CD4-positive, alpha-beta T cell treated with Interleukin-6 at 100 ng/mL for 8 hours (primary cell): Measurements from ENCODE around the gene RIPOR3.
"Not testable (repeated sequence)": the region's sequence is repeated elsewhere in the genome, so short reads cannot be mapped to it uniquely, and the experiment has no call there.

Experiments used
- DNase-seq: peaks from one replicate; pipeline ENCODE4 v3.0.0-alpha.2; 2020; ENCODE audit warnings: mixed read lengths, low spot score

RIPOR3 gene

DNA sequence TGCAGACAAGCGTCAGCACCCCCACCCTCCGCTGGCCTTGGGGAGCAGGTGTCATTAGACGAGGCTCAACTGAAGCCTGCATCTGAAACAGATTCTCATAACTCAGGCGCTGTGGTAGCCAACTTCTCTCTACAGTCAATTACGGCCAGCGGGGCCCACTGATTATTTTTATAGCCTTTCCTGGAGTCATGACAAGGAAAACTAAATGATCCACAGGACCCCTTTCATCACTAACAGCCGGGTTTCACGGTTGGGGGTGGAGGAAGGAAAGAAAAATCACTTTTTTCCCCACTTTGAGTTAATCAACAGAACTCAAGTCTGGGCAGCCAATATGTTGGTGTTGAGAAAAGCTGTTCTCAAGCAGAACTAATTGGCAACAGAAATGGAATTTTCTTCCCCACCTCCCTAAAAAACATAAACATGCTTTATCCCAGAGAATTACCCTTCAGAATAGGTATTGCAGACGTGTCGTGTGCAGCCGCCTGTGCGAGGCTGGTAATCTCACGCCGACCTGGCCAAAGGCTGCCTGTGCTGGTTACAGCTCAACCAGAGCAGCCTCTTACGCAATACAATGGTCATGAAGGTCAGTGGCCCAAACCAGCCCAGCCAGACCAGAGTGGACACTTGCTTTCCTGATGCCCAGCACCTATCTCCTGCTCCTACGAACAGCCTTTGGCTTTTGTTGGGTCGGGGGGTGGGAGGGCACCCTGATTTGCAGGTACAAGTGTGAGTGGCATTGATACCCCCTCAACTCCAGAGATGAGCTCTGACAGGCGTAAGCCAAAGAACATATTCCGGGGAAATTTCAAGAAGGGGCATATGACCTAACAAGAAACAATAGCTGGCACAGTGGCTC lies 11.0 kb downstream of the RIPOR3 start:
- DNase-seq: no peak

- no peak for DNase-seq
These were observed 11.6 kb downstream of the RIPOR3 start for GRCh38 chr20:50679753-50680104.

- no peak for DNase-seq
These were observed 13.0 kb downstream of the RIPOR3 start for GRCh38 chr20:50678169-50678898.

DNA sequence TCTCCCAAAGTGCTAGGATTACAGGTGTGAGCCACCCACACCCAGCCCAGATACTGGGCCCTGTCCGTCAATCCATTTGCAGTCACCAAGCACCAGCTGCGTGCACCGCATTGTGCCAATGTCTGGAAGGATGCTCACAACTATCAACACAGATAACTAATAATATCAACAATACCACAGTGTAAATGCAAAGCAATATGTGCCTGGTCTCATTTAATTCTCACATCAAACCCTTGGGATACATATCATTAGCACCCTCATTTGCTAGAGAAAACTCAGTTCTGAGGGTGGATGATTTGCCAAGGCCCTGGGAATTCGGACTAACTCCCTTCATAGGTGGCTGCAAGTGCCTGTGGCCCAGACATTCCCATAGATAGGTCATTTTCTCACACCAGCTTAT lies 14.5 kb downstream of the RIPOR3 start:
- no peak for DNase-seq

GRCh38 chr20:50676377-50676731 lies 15.0 kb downstream of the RIPOR3 start:
- not testable (repeated sequence) for DNase-seq

- DNase-seq: no peak
These were observed 15.5 kb downstream of the RIPOR3 start for GRCh38 chr20:50675671-50676376.

DNA sequence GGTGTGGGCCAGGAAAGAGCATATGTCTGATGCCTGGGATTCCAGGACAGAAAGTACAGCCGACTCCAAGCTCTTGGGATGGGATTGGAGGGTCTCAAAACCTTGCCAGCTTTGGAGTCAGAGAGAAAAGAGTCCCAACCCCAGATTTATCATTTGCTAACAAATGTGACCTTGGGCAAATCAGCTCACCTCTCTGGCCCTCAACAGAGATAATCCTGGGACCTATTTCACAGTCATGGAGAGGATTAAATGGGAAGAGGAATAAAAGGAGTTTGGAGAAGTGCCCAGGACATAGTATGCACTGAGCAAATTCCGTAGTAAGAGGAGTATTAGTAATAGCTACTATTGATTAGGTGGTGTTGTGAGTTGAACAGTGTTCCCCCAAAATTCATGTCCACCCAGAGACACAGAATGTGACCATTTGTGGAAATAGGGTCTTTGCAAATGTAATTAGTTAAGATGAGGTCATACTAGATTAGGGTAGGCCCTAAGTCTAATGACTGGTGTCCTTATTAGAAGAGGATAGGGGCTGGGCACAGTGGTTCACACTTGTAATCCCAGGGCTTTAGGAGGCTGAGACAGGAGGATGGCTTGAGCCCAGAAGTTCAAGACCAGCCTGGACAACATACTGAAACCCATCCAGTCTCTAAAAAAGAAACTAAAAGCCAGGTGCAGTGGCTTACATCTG lies 17.1 kb downstream of the RIPOR3 start:
- DNase-seq: no peak

DNA sequence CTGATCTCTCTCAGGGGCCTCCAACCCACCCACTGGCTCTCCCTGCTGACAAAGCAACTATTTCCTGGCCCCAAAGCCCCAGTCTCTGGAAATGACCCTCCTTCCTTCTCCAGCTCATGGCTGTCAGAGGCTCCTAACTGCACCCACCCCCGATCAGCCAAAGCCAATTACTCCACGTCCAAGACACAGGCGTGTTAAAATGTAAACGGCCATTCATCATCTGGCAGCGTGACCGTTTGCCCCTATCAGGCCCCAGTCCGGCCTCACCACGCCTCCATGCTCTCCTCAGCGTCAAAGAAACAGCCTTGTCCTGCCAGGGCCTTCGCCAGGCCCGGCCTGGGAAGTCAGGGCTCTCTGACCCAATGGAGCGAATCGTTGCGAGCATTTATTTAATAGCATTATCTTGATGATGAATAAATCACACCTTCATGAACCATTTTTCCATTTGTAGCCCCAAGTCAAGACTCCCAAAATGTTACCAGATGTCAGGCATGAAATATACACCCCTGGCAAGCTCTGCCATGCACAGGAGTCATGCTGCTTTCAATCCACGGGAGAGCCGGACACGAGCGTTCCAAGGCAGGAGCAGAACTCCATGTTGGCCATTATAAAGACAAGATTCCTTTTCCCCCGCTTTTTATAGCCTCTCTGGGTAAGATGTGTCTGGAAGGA lies 17.7 kb downstream of the RIPOR3 start:
- DNase-seq: no peak

- DNase-seq: no peak
These were observed 18.2 kb downstream of the RIPOR3 start for GRCh38 chr20:50673146-50673465.

DNA sequence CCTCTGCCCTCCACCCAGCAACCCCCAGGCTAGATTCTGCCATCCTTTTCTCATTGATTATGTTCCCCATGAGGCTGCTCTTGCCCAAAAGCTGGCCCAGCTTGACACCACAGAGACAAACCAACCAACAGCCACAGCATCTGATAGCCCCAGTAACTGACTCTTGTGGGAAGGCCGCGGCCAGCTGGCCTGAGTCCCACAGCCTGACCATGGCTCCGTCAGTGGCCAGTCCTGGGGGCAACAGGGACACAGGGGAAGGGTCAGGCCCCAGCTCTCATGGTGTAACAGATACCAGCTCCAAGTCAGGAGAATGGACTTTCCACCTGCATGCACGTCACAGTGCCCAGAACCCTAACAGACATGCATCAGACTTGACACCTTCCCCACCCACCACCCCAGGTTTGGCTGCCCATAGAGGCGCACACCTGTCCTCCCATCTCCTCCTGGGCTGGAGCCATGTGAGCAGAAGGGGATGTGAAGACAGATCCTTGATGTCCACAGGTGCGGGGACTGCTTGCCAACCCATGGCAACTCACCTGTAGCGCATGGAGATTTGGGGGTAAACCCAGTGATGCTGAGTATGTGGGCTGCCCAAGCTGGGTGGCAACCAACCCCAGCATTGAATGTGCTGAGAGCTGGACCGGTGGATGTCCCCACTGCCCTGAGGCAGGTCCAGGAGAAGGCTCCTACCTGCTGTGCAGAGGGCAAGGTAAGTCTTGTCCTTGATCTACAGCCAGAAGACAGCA lies 18.8 kb downstream of the RIPOR3 start:
- no peak for DNase-seq

DNA sequence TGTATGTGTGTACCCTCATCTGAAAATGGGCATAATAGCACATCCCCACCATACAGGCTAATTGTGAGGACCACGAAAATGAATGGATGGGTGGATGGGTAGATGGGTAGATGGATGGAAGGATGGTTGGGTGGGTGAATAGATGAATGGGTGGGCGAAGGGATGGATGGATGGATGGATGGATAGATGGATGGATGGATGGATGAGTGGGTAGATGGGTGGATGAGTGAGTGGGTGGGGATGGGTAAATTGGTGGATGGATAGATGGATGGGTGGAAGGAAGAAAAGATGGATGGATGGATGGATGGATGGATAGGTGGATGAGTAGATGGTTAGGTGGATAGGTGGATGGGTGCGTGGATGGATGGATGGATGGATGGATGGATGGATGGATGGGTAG lies 19.7 kb downstream of the RIPOR3 start:
- DNase-seq: no peak

DNA sequence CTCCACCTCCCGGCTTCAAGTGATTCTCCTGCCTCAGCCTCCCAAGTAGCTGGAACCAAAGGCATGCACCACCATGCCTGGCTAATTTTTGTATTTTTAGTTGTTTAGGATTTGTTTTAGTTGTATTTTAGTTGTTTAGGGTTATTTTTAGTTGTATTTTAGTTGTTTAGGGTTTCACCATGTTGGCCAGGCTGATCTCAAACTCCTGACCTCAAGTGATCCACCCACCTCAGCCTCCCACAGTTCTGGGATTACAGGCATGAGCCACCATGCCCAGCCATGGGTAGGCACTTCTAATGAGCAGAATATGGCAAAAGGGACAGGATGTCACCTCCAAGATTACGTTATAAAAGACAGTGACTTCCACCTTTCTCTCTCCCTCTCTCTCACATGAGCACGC lies 20.3 kb downstream of the RIPOR3 start:
- DNase-seq: not testable (repeated sequence)

GRCh38 chr20:50670126-50670862 lies 21.0 kb downstream of the RIPOR3 start:
- DNase-seq: no peak

- DNase-seq: no peak
These were observed 22.5 kb downstream of the RIPOR3 start for GRCh38 chr20:50668798-50669197.

GRCh38 chr20:50668326-50668725 lies 23.0 kb downstream of the RIPOR3 start:
- no peak for DNase-seq

GRCh38 chr20:50666709-50667298 lies 24.5 kb downstream of the RIPOR3 start:
- DNase-seq: no peak

DNA sequence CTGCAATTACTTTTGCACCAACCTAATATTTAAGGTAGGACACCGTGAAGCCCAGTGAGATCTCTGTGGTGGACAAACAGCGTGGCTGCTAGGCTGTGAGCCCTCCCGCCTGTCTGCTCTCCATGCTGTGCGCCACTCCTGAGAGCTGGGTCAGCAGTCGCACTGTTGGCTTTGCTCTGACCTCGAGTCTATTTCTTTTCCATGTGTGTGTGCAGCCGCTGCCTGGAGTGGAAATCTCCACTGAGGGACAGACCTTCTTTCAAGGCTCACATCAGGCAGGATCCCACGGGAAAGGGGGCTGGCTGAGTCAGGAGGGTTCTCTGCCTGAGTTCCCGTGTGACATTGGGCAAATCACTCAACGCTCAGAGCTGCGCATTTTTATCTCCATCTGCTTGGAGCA lies 27.1 kb downstream of the RIPOR3 start:
- no peak for DNase-seq

DNA sequence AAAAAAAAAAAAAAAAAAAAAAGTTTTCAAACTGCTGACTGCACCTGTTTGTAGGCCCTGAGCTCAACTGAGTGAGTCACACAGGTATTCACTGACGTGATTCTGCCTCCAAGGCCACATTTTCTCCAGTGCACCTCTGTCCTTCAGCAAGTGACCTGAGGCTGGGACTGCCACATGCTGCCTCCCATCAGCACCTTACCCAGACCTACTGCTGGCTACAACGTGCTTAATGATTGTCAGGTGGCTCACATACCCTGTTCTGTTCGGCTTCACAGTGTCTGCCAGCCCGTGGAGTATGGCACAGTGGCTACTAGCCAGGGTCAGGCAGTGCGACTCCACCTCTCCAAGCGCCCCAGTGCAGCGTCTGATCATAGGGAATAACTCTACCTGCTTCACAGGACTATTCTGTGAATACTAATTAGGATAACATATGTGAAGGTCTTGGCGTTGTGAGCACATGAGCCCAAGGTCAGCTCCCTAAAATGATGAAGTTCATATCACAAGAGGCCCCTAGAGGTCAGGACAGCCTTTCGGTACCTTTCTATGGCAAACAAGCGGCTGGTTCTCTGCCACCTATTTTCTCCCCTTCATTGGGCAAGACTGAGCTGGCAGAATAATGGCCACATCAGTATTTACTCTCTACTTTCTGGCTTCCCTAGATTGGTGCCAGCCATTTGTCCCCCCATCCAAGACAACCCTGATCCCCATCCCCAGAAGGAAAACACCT lies 28.1 kb downstream of the RIPOR3 start:
- no peak for DNase-seq

DNA sequence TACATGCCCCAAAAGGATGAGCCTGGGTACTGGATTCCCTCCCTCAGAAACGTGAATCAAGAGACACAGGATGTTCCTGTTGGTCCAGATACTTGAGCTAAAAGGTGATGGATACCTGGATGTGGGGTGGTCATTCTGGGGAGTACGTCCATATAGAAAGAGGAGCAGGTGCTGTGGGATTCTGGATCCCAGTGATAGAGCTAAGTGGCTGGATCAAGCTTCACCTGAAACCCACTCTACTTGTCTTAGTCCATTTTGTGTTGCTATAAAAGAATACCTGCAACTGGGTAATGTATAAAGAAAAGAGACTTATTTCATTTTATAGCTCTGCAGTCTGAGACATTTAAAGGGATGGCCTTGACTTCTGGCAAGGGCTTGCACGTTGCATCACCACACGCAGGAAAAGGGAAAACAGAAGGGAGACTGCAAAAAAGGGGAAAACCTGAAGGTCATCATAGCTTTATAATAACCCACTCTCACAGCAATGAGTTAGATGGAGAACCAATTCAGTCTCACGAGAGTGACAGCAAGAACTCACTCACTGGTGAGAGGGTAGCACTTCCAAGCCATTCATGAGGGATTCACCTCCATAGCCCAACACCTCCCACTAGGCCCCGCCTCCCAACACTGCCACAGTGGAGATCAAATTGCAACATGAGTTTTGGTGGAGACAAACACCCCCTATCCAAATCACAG lies 31.2 kb downstream of the RIPOR3 start:
- no peak for DNase-seq
